Cardiac septum (tissue), 1 donor: ENCODE measurements around the gene LRWD1. TPM values are rescaled to one million over a fixed set of nuclear protein-coding genes. Genes with fewer than 3 reads are reported as not detected.
A peak's percentile ranks its signal among the peaks of the same experiment; 100 is the strongest.

Experiments
- DNase-seq: peaks from one replicate; pipeline ENCODE4 v3.0.0-alpha.2; 2020; ENCODE audit warnings: low spot score
- intact Hi-C: fragments of 100-400 bp; cut with DNase I; formaldehyde crosslinking; loops from one replicate; pipeline ENCODE4 v1.14.0; 2022
- long read RNA-seq: library from polyadenylated mRNA; unstranded; transcript quantifications from one replicate; pipeline ENCODE4 v2.0.0, GENCODE V29; 2021
- total RNA-seq: library from RNA; stranded (reverse); fragmentation: NEBNext Ultra II Directional; extraction: Animal tissue kit (Norgen Biotek cat#: 25700); gene quantifications from one replicate; pipeline ENCODE4 v1.2.1, GENCODE V29; 2021
- donor health status: DM: no; HTN: no; CAD: no.

Gene LRWD1
- 9.9 TPM for total RNA-seq
- long read RNA-seq, transcript LRWD1-201 (15 exons, 2,215 nt), result major isoform, 11 of 21 reads
- long read RNA-seq, partial matches to known transcripts, result 5 of 21 reads
- long read RNA-seq, other reads (novel, unspliced or antisense), result 5 of 21 reads

DNA sequence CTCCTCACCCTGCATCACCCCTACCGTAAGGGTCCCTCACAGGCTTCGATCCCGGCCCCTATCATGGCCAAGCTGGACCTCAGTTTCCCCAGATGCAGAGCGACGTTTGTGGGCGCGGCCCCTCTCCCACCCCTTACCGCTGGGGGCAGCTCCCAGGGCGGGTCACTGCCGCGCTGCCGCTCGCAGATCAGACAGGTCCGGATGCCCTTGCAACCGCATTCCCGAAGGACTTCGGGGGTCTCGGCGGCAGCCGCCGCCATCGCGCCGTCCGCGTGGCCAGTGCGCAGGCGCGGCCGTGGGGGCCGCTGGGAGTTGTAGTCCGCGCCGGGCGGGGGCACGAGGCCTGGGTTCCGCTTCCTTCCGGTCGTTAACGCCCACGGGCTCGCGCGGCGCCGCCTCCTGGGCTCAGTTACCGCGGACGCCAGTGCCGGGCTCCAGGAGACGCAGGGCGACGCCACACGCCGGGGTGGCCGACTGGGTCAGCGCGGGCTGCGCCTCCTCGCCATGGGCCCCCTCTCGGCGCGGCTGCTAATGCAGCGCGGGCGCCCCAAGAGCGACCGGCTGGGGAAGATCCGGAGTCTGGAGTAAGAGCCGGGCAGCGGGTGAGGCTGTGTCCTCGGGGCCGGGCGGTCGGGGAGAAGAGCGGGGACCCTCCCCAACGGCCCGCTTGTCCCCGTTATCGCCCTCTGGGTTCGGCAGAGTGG is at the start of gene LRWD1, which contains the start of gene ALKBH4:
Gene LRWD1, plus strand, starts transcription at position 408 of the 704 bp plus-strand sequence. Its CDS starts 97 bp downstream, at position 505.
Gene ALKBH4, minus strand, starts transcription at position 287 of the 704 bp plus-strand sequence. Its CDS starts 27 bp downstream, at position 260.
- peak; percentile 98 for DNase-seq
- intact Hi-C loops, result loop anchor here (5.0 kb wide), 1 partner anchor 52 kb away; no protein-coding TSS in a partner anchor

DNA sequence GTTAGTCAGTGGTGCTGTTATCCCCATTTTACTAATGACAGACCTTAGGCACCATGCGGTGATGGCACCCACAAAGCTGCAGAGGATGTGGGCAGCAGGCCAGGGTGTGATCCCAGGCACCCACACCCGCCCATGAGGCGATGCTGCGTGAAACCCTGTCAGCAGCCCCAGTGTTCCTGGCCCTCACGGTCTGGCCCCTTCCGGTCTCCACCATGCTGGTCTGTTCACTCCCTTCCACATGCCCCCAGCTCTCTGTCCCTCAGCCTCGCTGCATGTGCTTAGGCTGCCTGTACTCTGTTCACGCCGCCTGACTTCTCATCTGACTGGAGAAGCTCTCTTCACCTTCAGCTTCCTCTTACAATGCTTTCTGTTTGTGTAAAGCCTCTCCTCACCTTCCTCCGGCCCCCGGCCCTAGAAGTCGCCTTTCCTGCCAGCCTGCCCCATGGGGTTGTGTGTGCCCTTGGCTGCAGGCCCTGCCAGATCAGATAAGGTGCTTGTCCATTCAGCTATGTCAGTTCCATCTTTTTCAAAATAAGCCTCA is 49.0 kb upstream of the LRWD1 start:
- peak; percentile 80 for DNase-seq
- intact Hi-C loops, result no loop called here

DNA sequence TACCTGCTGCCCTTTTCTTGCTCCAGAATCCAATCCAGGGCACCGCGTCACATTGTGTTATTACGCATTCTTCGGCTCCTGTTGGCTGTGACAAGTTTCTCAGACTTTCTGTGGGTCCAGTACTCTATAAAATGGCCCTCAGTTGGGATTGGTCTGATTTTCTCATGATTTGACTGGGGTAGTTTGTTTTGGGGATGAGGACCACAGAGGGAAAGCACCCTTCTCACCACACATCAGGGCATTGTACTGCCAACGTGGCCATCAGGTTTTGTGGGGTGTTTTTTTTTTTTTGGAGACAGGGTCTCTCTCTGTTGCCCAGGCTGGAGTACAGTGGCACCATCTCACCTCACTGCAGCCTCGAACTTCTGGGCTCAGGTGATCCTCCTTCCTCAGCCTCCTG is 48.4 kb upstream of the LRWD1 start:
- DNase-seq, result no peak
- intact Hi-C loops, result no loop called here

DNA sequence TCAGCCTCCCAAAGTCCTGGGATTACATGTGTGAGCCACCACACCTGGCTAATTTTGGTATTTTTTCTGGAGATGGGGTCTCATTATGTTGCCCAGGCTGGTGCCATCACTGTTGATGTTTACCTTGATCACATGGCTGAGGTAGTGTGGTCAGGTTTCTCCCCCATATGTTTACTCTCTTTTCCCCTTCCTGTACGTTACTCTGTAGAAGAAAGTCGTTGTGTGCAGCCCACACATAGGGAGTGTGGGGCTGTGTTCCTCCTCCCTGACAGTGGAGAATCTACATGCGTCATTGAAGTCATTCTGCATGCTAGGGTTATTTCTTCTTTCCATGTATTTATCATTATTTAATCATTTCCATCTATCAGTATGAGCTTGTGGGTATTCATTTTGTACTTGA is 47.7 kb upstream of the LRWD1 start:
- no peak for DNase-seq
- intact Hi-C loops, result no loop called here

DNA sequence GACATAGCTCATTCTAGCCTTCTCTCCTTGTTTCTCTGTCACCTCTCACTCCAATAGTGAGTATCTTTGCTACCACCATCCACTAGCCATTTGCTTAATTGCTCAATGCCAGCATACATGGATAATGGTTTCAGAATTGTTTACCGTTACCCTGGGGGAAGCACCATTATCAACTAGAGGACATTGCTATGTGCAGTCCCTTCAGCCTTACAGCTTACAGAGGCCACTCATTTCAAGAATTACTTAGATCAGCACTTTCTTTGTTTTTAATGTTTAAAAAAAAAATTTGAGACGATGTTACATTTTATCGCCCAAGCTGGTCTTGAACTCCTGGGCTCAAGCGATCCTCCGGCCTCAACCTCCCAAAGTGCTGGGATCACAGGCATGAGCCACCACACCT is 46.2 kb upstream of the LRWD1 start:
- intact Hi-C loops, result no loop called here
- DNase-seq, result no peak

DNA sequence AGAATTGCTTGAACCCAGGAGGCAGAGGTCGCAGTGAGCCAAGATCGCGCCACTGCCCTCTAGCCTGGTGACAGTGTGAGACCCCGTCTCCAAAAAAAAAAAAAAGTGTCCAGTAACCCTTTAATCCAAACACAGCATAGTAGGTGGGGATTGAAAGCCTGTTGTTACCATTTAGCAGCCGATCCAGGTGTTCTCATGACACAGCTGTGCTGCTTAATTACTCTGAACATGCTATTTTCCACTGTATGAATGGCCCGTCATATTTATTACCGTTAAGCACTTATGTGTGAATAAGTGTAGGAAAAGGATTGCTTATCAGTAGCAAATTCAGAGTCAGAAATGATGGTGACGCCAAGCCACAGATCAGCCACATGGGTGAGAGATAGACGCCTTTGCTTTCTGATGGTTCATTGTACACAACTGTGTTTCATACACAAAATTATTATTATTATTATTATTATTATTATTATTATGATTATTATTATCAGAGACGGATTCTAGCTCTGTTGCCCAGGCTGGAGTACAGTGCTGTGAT is 43.0 kb upstream of the LRWD1 start:
- intact Hi-C loops, result no loop called here
- DNase-seq, result no peak

DNA sequence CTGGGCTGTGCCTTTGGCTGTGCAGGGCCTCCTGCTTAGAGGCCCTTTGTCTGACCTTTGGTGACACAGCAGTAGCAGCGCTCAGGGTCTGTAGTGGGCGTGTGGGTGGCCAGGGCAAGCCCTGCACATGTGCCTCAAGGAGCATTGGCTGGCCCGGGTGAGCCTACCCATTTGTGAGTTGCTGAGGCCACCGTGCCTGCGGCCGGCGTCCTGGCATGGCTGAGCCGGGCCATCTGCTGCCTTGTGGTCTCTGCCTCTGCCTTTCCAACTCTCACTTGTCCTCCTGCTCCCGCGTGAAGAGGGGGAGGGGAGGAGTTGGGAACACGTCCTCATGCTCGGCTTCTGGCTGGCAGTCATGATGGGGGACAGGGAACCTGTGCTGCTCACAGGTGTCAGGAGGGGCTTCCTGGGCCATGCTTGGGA is 40.6 kb upstream of the LRWD1 start:
- intact Hi-C loops, result no loop called here
- DNase-seq, result no peak

DNA sequence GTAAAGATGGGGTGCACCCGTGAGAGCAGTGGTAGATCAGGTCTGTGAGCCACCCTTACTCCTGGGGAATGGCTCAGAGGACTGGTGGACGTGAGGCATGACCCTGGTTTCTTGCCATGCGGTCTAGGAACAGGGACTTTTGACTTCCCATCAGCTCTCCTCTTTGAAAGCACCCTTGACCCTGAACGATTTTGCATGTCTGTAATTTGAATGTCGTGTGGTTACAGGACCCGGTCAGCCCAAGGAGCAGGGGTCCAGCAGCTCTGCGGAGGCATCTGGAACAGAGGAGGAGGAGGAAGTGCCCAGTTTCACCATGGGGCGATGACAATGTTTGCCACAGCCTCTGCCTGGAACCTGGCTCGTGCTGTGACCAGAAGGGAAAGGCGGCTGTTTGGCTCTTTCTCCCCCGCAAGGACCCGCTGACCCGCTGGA is 40.0 kb upstream of the LRWD1 start:
- DNase-seq, result peak; percentile 81
- intact Hi-C loops, result no loop called here

DNA sequence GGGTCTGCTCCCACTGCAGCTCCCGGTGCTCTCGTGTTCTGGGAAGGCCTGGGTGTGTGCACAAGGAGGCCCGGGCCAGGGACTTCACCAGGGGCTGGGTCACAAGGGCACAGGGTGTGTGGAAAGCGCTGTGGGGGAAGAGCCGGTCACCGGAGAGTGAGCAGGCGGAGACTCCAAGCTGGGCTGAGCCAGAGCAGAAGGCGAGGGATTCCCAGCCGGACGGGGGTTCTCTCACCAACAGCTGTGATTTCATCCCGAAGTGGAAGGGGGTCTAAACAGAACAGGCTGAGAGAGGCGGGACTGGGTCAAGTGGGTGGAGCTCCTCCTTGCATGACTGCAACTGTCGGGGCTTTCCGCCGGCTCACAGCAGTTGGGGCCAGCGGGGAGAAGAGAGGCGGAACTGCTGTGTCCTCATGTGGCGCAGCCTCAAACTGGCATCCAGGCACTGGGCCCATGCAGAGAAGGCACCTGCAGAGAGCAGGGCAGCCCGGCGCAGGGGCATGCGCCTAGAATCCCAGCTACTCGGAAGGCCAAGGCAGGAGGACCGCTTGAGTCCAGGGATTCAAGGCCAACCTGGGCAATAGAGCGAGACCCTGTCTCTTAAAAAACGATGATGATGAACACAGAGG is 39.0 kb upstream of the LRWD1 start:
- peak; percentile 93 for DNase-seq
- intact Hi-C loops, result no loop called here

DNA sequence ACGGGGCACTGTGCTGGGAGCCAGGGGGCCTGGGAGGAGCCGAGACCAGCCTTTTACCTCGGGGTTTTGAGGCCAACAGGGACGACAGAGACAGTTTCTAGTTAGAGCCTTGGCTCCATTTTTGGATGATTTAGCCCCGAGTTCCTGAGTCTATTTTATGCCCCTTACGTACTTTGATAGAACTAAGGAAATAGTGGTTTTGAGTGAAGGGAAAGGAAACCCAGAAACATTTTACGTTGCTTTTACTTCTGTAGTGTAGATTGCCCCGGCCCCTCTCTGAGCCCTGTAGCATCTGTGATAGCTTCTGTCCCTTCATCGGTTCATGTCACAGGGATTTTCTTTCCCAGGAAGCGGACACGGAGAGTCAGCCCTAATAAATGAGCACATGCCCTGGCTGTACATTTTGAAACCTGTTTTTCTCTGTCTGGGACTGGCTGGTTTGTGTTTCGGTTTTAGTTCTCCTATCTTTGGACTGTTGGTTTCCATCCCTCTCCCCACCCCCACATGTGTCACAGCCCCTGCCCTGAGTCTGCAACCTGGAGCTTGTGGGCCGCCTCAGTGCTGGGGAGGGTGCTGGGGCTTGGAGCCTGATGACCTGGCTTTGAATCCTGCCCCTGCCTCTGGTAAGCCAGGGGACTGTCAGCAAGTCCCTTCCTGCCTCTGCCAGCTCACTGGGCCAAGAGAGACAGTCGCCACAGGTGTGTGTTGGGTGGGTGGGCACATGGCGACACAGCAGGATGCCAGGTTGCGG is 38.3 kb upstream of the LRWD1 start:
- intact Hi-C loops, result no loop called here
- DNase-seq, result no peak

DNA sequence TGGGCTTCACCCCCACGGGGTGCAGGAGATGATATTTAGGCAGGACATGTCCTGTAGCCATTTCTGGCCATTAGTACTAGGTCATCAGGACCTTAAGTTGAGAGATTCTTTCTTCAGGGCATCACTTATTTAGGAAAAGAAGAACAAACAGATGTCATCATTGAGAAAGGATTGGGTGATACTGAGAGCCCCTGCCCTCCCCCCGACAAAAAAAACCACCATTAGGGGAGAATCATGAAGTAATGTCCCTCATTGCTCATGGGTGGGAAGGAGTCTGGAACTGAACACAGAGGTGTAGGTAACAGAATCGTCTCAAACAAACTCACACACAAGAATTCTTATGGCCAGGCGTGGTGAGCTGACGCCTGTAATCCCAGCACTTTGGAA is 37.8 kb upstream of the LRWD1 start:
- DNase-seq, result no peak
- intact Hi-C loops, result no loop called here

DNA sequence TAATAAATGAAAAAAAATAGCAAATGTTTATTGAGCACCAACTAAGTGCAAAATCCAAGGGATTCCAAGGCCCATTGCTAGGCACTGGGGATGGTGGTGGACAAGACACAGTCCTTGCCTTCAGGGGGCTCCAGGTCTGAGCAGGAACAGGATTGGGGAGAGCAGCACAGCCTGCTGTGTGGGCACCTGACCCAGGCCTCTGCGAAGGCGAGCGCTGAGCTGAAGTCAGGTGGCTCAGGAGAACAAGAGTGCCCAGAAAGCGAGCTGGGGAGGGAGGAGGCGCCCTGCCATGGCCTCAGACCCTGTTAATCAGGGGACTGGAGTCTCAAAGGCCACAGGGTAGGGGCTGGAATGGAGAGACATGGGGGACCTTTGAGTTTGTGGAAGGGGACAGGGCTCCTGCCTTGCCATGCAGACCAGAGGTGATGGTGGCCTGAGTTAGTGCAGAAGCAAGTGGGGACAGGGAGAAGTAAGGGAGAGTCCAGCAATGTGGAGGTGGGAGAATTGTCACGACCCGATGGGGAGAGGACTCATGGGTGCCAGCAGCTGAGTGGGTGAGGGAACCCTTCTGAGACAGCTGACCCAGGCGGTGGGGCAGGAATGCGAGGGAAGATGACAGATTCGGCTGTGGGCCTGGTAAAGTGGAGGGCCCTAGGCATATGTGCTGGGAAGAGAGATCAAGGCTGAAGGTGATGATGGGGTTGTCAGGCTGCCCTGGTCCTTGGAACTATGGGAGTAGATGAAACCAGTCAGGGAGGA is 35.5 kb upstream of the LRWD1 start:
- intact Hi-C loops, result no loop called here
- no peak for DNase-seq

DNA sequence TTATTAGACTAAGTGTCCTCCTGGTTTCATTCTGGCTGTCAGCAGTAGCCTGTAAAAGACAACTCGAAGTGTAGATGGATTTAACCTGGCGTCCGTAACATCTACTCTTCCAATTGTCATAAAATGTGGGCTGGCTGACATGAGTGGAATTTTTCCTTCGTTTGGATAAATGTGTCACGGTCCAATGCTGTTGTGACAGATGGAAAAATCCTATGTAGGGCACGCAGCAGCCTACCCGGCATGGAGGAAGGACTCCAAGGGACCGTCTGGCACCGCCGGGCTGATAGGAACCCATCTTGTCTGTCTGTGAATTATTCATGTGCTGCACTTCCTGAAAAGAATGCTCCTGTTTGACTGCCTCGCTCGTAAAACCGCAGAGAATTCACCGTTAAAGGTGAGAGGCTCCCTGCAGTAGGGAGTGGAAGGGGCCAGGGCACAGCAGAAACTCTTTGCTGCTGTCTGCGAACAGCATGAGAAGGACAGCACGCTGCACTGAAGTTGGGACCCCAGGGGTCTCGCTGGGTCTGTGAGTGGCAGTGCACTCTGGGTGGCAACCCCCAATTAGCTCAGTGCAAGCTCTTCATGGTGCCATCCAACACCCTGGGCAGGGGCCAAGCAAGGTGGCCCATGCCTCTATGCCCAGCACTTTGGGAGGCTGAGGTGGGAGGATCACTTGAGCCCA is 33.0 kb upstream of the LRWD1 start:
- no peak for DNase-seq
- intact Hi-C loops, result no loop called here

DNA sequence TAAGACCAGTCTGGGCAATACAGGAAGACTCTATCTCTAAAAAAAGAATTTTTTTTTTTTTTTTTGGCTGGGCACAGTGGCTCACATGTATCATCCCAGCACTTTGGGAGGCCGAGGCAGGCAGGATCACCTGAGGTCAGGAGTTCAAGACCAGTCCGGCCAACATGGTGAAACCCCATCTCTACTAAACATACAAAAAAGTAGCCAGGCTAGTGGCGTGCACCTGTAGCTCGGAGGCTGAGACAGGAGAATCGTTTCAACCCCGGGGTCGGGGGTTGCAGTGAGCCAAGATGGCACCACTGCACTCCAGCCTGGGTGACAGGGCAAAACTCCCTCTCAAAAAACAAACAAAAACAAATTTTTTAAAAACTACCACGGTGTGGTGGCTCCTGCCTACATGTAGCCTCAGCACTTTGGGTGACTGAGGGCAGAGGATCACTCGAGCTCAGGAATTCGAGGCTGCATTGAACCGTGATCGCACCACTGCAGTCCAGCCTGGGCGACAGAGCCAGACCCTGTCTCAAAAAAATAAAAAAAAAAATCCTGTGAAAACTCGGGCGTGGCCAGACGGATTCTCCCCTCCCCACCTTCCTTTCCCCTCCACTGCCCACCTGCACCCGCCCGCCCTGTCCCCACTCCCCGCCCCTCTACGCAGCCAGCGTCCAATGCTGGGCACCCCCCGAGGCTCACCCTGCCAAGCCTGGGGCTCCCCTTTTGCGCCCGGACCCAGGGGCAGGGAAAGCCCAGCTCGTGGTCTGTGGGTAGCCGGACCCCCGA is 32.2 kb upstream of the LRWD1 start:
- no peak for DNase-seq
- intact Hi-C loops, result no loop called here

DNA sequence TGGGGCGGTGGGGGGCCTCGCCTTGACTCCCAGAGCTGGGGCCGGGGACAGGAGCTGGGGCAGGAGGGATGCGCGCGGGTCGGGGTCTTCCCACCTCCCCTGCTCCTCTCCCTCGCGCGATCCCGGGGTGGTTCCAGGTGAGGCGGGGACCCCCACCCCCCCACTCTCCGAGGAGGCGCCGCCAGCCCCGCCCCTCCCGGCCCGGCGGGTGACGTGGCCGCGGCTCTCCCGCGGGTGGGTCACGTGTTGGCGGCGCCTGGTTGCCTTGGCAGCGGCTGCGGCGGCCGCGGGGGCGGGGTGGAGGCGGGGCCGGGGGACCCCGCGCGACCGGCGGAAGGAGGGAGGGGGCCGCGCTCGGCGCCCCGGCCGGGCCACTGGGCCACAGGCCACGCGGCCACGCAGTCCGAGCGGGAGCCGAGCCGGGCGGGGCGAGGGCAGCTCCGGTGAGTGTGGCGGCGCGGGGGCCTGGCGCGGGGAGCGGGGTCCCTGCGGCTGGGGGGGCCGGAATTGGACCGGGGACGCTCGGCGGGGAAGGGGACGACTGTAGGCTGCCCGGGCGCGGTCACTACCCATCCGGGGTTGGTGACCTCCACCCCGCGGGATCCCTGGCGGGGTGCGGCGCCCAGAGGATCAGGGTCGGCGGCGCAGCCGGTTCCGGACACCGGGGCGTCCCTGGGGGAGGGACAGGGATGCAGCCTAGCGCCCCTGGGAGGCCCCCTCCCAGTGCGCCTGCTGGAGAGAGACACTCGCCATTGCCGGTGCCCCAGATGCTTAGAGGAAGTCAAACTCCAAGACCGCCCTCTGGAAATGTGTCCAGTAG is 31.4 kb upstream of the LRWD1 start, which contains the start of gene ORAI2:
Gene ORAI2, plus strand, starts transcription at position 357 of the 820 bp plus-strand sequence. CDS start 5,382 bp downstream, outside the sequence.
- peak; percentile 95 for DNase-seq
- intact Hi-C loops, result no loop called here

DNA sequence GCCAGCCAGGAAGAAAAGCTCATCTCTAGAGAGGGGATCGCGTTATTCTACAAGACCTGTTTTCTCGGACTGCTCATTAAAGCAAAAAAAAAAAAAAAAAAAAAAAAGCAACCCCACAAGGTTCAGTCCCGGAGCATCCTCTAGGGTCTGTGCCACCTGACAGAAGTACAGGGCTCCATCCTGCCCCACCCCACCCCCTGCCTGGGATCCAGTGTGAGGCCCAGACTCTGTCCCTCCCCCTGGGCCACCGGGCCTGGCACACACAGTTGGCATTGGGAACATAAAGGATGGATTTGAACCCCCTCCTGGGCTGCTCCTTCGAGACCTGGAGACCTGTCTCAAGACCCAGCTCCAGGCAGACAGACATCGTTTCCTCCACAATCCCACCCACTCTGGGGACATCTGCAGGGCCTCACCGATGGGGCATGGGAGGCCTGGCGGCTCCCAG is 30.7 kb upstream of the LRWD1 start:
- intact Hi-C loops, result no loop called here
- no peak for DNase-seq

DNA sequence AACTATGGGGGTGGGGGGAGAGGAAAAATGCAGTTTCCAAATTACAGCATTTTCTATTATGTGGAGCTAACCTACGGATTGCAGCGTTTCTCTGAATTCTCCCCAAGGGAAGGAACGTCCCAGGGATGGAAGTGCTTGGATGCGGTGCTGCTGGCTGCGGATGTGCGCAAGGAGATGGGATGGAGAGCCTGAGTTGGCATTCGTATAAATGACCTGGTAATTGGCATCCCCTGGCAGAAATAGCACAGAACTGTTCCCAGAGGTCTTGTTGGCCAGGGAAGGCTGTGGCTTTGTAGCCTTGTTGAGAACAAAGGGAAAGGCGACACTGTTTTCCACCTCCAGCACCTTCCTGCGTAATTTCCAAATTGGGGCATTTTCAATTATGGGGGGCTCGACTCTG is 28.7 kb upstream of the LRWD1 start:
- DNase-seq, result no peak
- intact Hi-C loops, result no loop called here
